ENCODE data around the gene FAM131C.
"Not testable (repeated sequence)": the region's sequence is repeated elsewhere in the genome, so short reads cannot be mapped to it uniquely, and the experiment has no call there.

FAM131C gene

DNA sequence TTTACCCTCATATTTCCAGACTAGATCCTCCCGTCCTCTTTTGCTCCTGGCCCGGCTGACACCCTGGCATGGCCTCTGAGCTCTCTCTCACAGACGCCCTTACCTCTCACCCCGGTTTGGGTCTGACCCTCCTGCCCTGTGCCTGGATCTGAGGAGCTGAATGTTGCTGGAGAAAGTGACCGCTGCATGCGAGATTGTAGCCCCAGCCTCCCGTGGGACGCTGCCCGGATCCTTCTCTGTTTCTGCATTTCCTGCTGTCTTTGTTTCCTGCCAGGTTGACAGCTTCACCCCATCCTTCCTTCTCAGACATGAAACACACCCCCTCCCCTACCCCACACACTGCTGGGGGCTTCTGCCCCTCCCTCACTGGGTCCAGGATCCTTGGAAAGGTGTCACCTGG lies 9.5 kb downstream of the FAM131C start:
- Histone ChIP-seq H4K8ac (ENCODE audit: low read length) (no peak overlapping the region), H3K23ac (ENCODE audit: low read length in 2 of 2) (no peak overlapping the region), H2BK12ac (ENCODE audit: low read length in 2 of 2) (no peak overlapping the region), H2AK5ac (ENCODE audit: low read length, severe bottlenecking) (no peak overlapping the region), H3K9ac (ENCODE audit: low read length) (no peak overlapping the region), H3K4me2 (ENCODE audit: low read length, poor library complexity, severe bottlenecking) (no peak overlapping the region), H3K18ac (ENCODE audit: low read depth in 1 of 2, low read length in 2 of 2) (no peak overlapping the region), H3K36me3 (ENCODE audit: control insufficient read depth in 1 of 2, insufficient read depth in 2 of 2, low read depth in 1 of 2, low read length in 2 of 2) (no peaks in the 10 kb centered on the region), H3K4me3 (ENCODE audit: insufficient read depth in 1 of 2, low read depth in 1 of 2, low read length in 2 of 2) (no peak overlapping the region), H4K91ac (ENCODE audit: low read length) (no peak overlapping the region), H2AFZ (ENCODE audit: low read depth, low read length) (no peak overlapping the region), H3K79me1 (replicated peaks; ENCODE audit: low read length, poor library complexity, severe bottlenecking) (no peaks in the 10 kb centered on the region), H2BK15ac (ENCODE audit: low read depth, poor library complexity, severe bottlenecking) (no peak overlapping the region), H3K27me3 (ENCODE audit: control insufficient read depth in 1 of 2, insufficient read depth in 1 of 2, low read length in 2 of 2) (peaks cover 16 to 63% of the 10 kb centered on the region in 2 experiments), H3K27ac (ENCODE audit: low read length, poor library complexity, severe bottlenecking) (no peak overlapping the region), H3K4ac (ENCODE audit: low read depth in 1 of 2, low read length in 2 of 2) (peak overlapping the region in 1 of 2 experiments; percentile 13), H3K14ac (ENCODE audit: low read length in 2 of 2) (no peak overlapping the region), H2BK5ac (ENCODE audit: low read depth, low read length, poor library complexity, severe bottlenecking) (no peak overlapping the region), H3K9me3 (ENCODE audit: control insufficient read depth, low read length) (no peaks in the 10 kb centered on the region), H3K4me1 (ENCODE audit: control insufficient read depth, insufficient read depth, low read depth, low read length) (peaks cover 23% of the 10 kb centered on the region), H2BK120ac (ENCODE audit: low read depth, low read length) (no peak overlapping the region)
- WGBS: 38% methylated on average over 9 of the region's 9 CpGs
- DNase-seq: no peak

GRCh38 chr1:16063226-16063829 lies 10.1 kb downstream of the FAM131C start:
- H4K91ac ChIP-seq (ENCODE audit: low read length): no peak overlapping the region
- no peaks in the 10 kb centered on the region for H3K9me3 ChIP-seq (ENCODE audit: control insufficient read depth, low read length)
- no peak overlapping the region for H3K23ac ChIP-seq (ENCODE audit: low read length in 2 of 2)
- H3K4me1 ChIP-seq (ENCODE audit: control insufficient read depth, insufficient read depth, low read depth, low read length): peaks cover 18% of the 10 kb centered on the region
- no peak overlapping the region for H2BK120ac ChIP-seq (ENCODE audit: low read depth, low read length)
- 93% methylated on average over 15 of the region's 15 CpGs for WGBS
- no peak overlapping the region for H3K14ac ChIP-seq (ENCODE audit: low read length in 2 of 2)
- no peaks in the 10 kb centered on the region for H3K79me1 ChIP-seq (replicated peaks; ENCODE audit: low read length, poor library complexity, severe bottlenecking)
- H2BK5ac ChIP-seq (ENCODE audit: low read depth, low read length, poor library complexity, severe bottlenecking): no peak overlapping the region
- no peak overlapping the region for H3K4me3 ChIP-seq (ENCODE audit: insufficient read depth in 1 of 2, low read depth in 1 of 2, low read length in 2 of 2)
- H3K27ac ChIP-seq (ENCODE audit: low read length, poor library complexity, severe bottlenecking): no peak overlapping the region
- DNase-seq: no peak
- no peak overlapping the region for H3K18ac ChIP-seq (ENCODE audit: low read depth in 1 of 2, low read length in 2 of 2)
- no peak overlapping the region for H3K4ac ChIP-seq (ENCODE audit: low read depth in 1 of 2, low read length in 2 of 2)
- H2BK12ac ChIP-seq (ENCODE audit: low read length in 2 of 2): peak overlapping the region in 1 of 2 experiments; percentile 15
- H3K27me3 ChIP-seq (ENCODE audit: control insufficient read depth in 1 of 2, insufficient read depth in 1 of 2, low read length in 2 of 2): peaks cover 16 to 58% of the 10 kb centered on the region in 2 experiments
- peak overlapping the region; percentile 29 for H2BK15ac ChIP-seq (ENCODE audit: low read depth, poor library complexity, severe bottlenecking)
- no peaks in the 10 kb centered on the region for H3K36me3 ChIP-seq (ENCODE audit: control insufficient read depth in 1 of 2, insufficient read depth in 2 of 2, low read depth in 1 of 2, low read length in 2 of 2)
- H2AK5ac ChIP-seq (ENCODE audit: low read length, severe bottlenecking): no peak overlapping the region
- no peak overlapping the region for H4K8ac ChIP-seq (ENCODE audit: low read length)
- no peak overlapping the region for H3K9ac ChIP-seq (ENCODE audit: low read length)
- H3K4me2 ChIP-seq (ENCODE audit: low read length, poor library complexity, severe bottlenecking): no peak overlapping the region
- no peak overlapping the region for H2AFZ ChIP-seq (ENCODE audit: low read depth, low read length)

DNA sequence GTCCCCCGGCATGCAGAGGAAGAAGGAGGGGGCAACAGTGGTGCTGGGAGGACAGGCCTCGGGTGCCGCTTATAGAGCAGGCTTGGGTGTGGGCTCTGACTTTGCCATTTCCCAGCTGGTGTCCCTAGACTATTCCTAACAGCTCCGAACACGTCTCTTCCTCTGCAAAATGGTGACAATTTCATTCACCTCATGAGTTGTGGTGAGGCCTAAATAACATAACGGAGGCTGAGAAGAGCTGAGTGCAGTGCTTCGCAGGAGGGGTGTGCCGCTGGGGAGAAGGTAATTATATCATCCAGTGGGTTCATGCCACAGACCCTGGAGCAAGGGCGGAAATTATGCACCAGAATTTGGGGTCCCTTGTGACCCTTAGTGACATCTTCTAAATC lies 10.8 kb downstream of the FAM131C start:
- 84% methylated on average over 7 of the region's 9 CpGs for WGBS
- H3K36me3 ChIP-seq (ENCODE audit: control insufficient read depth in 1 of 2, insufficient read depth in 2 of 2, low read depth in 1 of 2, low read length in 2 of 2); H4K91ac ChIP-seq (ENCODE audit: low read length); H2AK5ac ChIP-seq (ENCODE audit: low read length, severe bottlenecking); H3K18ac ChIP-seq (ENCODE audit: low read depth in 1 of 2, low read length in 2 of 2); H3K23ac ChIP-seq (ENCODE audit: low read length in 2 of 2); H2BK12ac ChIP-seq (ENCODE audit: low read length in 2 of 2); H3K4me3 ChIP-seq (ENCODE audit: insufficient read depth in 1 of 2, low read depth in 1 of 2, low read length in 2 of 2); H3K27ac ChIP-seq (ENCODE audit: low read length, poor library complexity, severe bottlenecking); H3K14ac ChIP-seq (ENCODE audit: low read length in 2 of 2); DNase-seq; H2BK15ac ChIP-seq (ENCODE audit: low read depth, poor library complexity, severe bottlenecking); H4K8ac ChIP-seq (ENCODE audit: low read length); H2BK120ac ChIP-seq (ENCODE audit: low read depth, low read length); H3K4ac ChIP-seq (ENCODE audit: low read depth in 1 of 2, low read length in 2 of 2); H2AFZ ChIP-seq (ENCODE audit: low read depth, low read length); H2BK5ac ChIP-seq (ENCODE audit: low read depth, low read length, poor library complexity, severe bottlenecking); H3K9me3 ChIP-seq (ENCODE audit: control insufficient read depth, low read length); H3K9ac ChIP-seq (ENCODE audit: low read length); H3K79me1 ChIP-seq (replicated peaks; ENCODE audit: low read length, poor library complexity, severe bottlenecking); H3K4me2 ChIP-seq (ENCODE audit: low read length, poor library complexity, severe bottlenecking): not testable (repeated sequence)
- Histone ChIP-seq H3K27me3 (ENCODE audit: control insufficient read depth in 1 of 2, insufficient read depth in 1 of 2, low read length in 2 of 2) (peaks cover 16 to 53% of the 10 kb centered on the region in 2 experiments), H3K4me1 (ENCODE audit: control insufficient read depth, insufficient read depth, low read depth, low read length) (peaks cover 11% of the 10 kb centered on the region)

- not testable (repeated sequence) for H2AFZ ChIP-seq (ENCODE audit: low read depth, low read length); H2BK15ac ChIP-seq (ENCODE audit: low read depth, poor library complexity, severe bottlenecking); H2BK12ac ChIP-seq (ENCODE audit: low read length in 2 of 2); H3K36me3 ChIP-seq (ENCODE audit: control insufficient read depth in 1 of 2, insufficient read depth in 2 of 2, low read depth in 1 of 2, low read length in 2 of 2); H2BK120ac ChIP-seq (ENCODE audit: low read depth, low read length); DNase-seq; H3K4me1 ChIP-seq (ENCODE audit: control insufficient read depth, insufficient read depth, low read depth, low read length); H4K91ac ChIP-seq (ENCODE audit: low read length); H3K18ac ChIP-seq (ENCODE audit: low read depth in 1 of 2, low read length in 2 of 2); H4K8ac ChIP-seq (ENCODE audit: low read length); H3K79me1 ChIP-seq (replicated peaks; ENCODE audit: low read length, poor library complexity, severe bottlenecking); H3K23ac ChIP-seq (ENCODE audit: low read length in 2 of 2); H3K4me2 ChIP-seq (ENCODE audit: low read length, poor library complexity, severe bottlenecking); H3K9ac ChIP-seq (ENCODE audit: low read length); H3K14ac ChIP-seq (ENCODE audit: low read length in 2 of 2); H3K9me3 ChIP-seq (ENCODE audit: control insufficient read depth, low read length); H3K4me3 ChIP-seq (ENCODE audit: insufficient read depth in 1 of 2, low read depth in 1 of 2, low read length in 2 of 2); H2BK5ac ChIP-seq (ENCODE audit: low read depth, low read length, poor library complexity, severe bottlenecking); H2AK5ac ChIP-seq (ENCODE audit: low read length, severe bottlenecking); H3K4ac ChIP-seq (ENCODE audit: low read depth in 1 of 2, low read length in 2 of 2); H3K27ac ChIP-seq (ENCODE audit: low read length, poor library complexity, severe bottlenecking)
- WGBS: 81% methylated on average over 2 of the region's 18 CpGs
- H3K27me3 ChIP-seq (ENCODE audit: control insufficient read depth in 1 of 2, insufficient read depth in 1 of 2, low read length in 2 of 2): peaks cover 19 to 53% of the 10 kb centered on the region in 2 experiments
Observed at GRCh38 chr1:16061989-16062686, 11.3 kb downstream of the FAM131C start.
